H1 (cell line): ENCODE results near the gene MAPRE3. TPM values are rescaled to one million over a fixed set of nuclear protein-coding genes. Genes with fewer than 3 reads are reported as not detected.

Experiments used
- CTCF ChIA-PET: fragments of 300-600 bp; sonication (Branson Sonifier 250); formaldehyde crosslinking; loops from one replicate; lab custom pipeline; 2021; ENCODE audit not compliant: partially characterized antibody; lab: Charles Lee
- POLR2A ChIA-PET: fragments of 300-600 bp; sonication (Branson Sonifier 250); formaldehyde crosslinking; loops from one replicate; lab custom pipeline; 2021; ENCODE audit warnings: inconsistent platforms; ENCODE audit not compliant: partially characterized antibody; lab: Charles Lee
- DNase-seq, 2 experiments: peaks; one replicate each; pipeline versions ENCODE4 v3.0.0 to v3.0.0-alpha.2; 2010 to 2022; ENCODE audit warnings: low spot score in 2 of 2, low read depth in 1 of 2, mixed read lengths in 1 of 2
- FAIRE-seq: peaks from 2 replicates; lab custom pipeline; 2011; peaks lifted over from hg19 to GRCh38; lab: Jason Lieb, UNC
- H2AFZ ChIP-seq: 2 replicates; pipeline ENCODE4 v1.8.1; 2012; ENCODE audit warnings: low read length, inconsistent platforms
- H2AK5ac ChIP-seq: 2 replicates; pipeline ENCODE4 v1.6.1; 2013; ENCODE audit warnings: low read depth, low read length
- H2BK120ac ChIP-seq: replicated peaks from 2 replicates; pipeline ENCODE3; 2013; ENCODE audit warnings: low read depth, low read length, inconsistent platforms
- H2BK12ac ChIP-seq: 2 replicates; pipeline ENCODE4 v1.6.1; 2013; ENCODE audit warnings: low read depth, low read length
- H2BK15ac ChIP-seq: 2 replicates; pipeline ENCODE4 v1.6.1; 2013; ENCODE audit warnings: low read length
- H2BK20ac ChIP-seq: 2 replicates; pipeline ENCODE4 v1.6.1; 2013; ENCODE audit warnings: low read length
- H2BK5ac ChIP-seq: 2 replicates; pipeline ENCODE4 v1.6.1; 2013; ENCODE audit warnings: low read depth, low read length
- H3K14ac ChIP-seq: 2 replicates; pipeline ENCODE4 v1.6.1; 2013; ENCODE audit warnings: inconsistent platforms; ENCODE audit not compliant: insufficient read length
- H3K18ac ChIP-seq: 2 replicates; pipeline ENCODE4 v1.6.1; 2013; ENCODE audit warnings: low read length; ENCODE audit errors: extremely low read depth
- H3K23ac ChIP-seq: 2 replicates; pipeline ENCODE4 v1.6.1; 2013; ENCODE audit warnings: inconsistent platforms; ENCODE audit not compliant: insufficient read length
- H3K23me2 ChIP-seq: 2 replicates; pipeline ENCODE4 v1.6.1; 2013; ENCODE audit warnings: low read depth, low read length
- H3K27ac ChIP-seq: 2 replicates; pipeline ENCODE4 v1.6.1; 2011; ENCODE audit warnings: low read depth, low read length, inconsistent platforms
- H3K27me3 ChIP-seq, 4 experiments: replicated peaks in 1 of 4; 1 replicate in 1 of 4; 2 replicates in 3 of 4; pipeline versions ENCODE4 v1.6.1 to v1.8.1; 2011 to 2013; ENCODE audit warnings: low read length in 3 of 4, mild to moderate bottlenecking in 3 of 4, inconsistent platforms in 2 of 4, mixed read lengths in 2 of 4, moderate library complexity in 1 of 4; ENCODE audit not compliant: control insufficient read depth in 3 of 4, insufficient read depth in 3 of 4; ENCODE audit errors: extremely low read depth in 1 of 4
- H3K36me3 ChIP-seq, 4 experiments: 2 replicates each; pipeline versions ENCODE4 v1.6.1 to v1.8.1; 2011 to 2013; ENCODE audit warnings: mild to moderate bottlenecking in 4 of 4, low read length in 3 of 4, moderate library complexity in 2 of 4, control low read depth in 1 of 4, inconsistent platforms in 1 of 4; ENCODE audit not compliant: insufficient read depth in 4 of 4, control insufficient read depth in 2 of 4
- H3K4ac ChIP-seq: replicated peaks from 2 replicates; pipeline ENCODE3; 2013; ENCODE audit warnings: low read length, low read depth, mixed read lengths, inconsistent platforms; ENCODE audit not compliant: insufficient read length
- H3K4me1 ChIP-seq, 4 experiments: replicated peaks in 1 of 4; 1 replicate in 1 of 4; 2 replicates in 3 of 4; pipeline versions ENCODE4 v1.6.1 to v1.8.1; 2011 to 2013; ENCODE audit warnings: low read length in 3 of 4, inconsistent platforms in 2 of 4, mixed read lengths in 1 of 4; ENCODE audit not compliant: insufficient read depth in 4 of 4, control insufficient read depth in 3 of 4
- H3K4me2 ChIP-seq, 2 experiments: 2 replicates each; pipeline versions ENCODE4 v1.6.1 to v1.8.1; 2011 to 2013; ENCODE audit warnings: low read depth in 2 of 2, low read length in 2 of 2, control low read depth in 1 of 2, inconsistent platforms in 1 of 2, mild to moderate bottlenecking in 1 of 2; ENCODE audit not compliant: insufficient read depth in 1 of 2
- H3K4me3 ChIP-seq, 4 experiments: fragments of 200-600, 300-600 bp in 1 of 4; sonication (generic), shearing (Covaris generic), sonication (Bioruptor Twin) in 1 of 4; 2 replicates each; pipeline versions ENCODE4 v1.5.1 to v1.8.1; 2011 to 2016; ENCODE audit warnings: low read length in 4 of 4, low read depth in 3 of 4, control low read depth in 2 of 4, inconsistent platforms in 2 of 4, mild to moderate bottlenecking in 2 of 4, mixed read lengths in 1 of 4, moderate library complexity in 1 of 4; ENCODE audit not compliant: insufficient read depth in 2 of 4; ENCODE audit errors: extremely low read depth in 1 of 4
- H3K56ac ChIP-seq: replicated peaks from 2 replicates; pipeline ENCODE3; 2013; ENCODE audit warnings: low read depth, mild to moderate bottlenecking, mixed read lengths, low read length, inconsistent platforms; ENCODE audit not compliant: insufficient read length
- H3K79me1 ChIP-seq: 2 replicates; pipeline ENCODE4 v1.6.1; 2013; ENCODE audit warnings: low read depth, low read length, control low read depth
- H3K79me2 ChIP-seq, 2 experiments: 2 replicates each; pipeline versions ENCODE4 v1.6.1 to v1.8.1; 2012 to 2013; ENCODE audit warnings: low read length in 2 of 2, mild to moderate bottlenecking in 2 of 2, inconsistent platforms in 1 of 2; ENCODE audit not compliant: insufficient read depth in 2 of 2, control insufficient read depth in 1 of 2
- H3K9ac ChIP-seq, 4 experiments: replicated peaks in 1 of 4; 1 replicate in 1 of 4; 2 replicates in 3 of 4; pipeline versions ENCODE4 v1.6.1 to v1.8.1; 2011 to 2013; ENCODE audit warnings: low read depth in 3 of 4, low read length in 3 of 4, control low read depth in 2 of 4, mild to moderate bottlenecking in 2 of 4, moderate library complexity in 2 of 4, inconsistent platforms in 1 of 4; ENCODE audit errors: extremely low read depth in 1 of 4
- H3K9me3 ChIP-seq, 2 experiments: 2 replicates each; pipeline versions ENCODE4 v1.6.1 to v1.8.1; 2012 to 2013; ENCODE audit warnings: mild to moderate bottlenecking in 2 of 2, moderate library complexity in 2 of 2, control low read depth in 1 of 2, inconsistent platforms in 1 of 2, low read depth in 1 of 2, low read length in 1 of 2, mixed read lengths in 1 of 2; ENCODE audit not compliant: insufficient read depth in 2 of 2
- H4K20me1 ChIP-seq, 2 experiments: replicated peaks in 1 of 2; 2 replicates each; pipeline versions ENCODE3 to v1.8.1; 2011 to 2013; ENCODE audit warnings: inconsistent platforms in 2 of 2, low read length in 2 of 2, mild to moderate bottlenecking in 1 of 2; ENCODE audit not compliant: insufficient read depth in 2 of 2, control insufficient read depth in 1 of 2
- H4K5ac ChIP-seq: 2 replicates; pipeline ENCODE4 v1.6.1; 2013; ENCODE audit warnings: low read length, low read depth, mixed read lengths, inconsistent platforms; ENCODE audit not compliant: insufficient read length
- H4K8ac ChIP-seq: 2 replicates; pipeline ENCODE4 v1.8.0; 2013; ENCODE audit warnings: mild to moderate bottlenecking, moderate library complexity, low read length, inconsistent platforms; ENCODE audit not compliant: insufficient read depth; ENCODE audit errors: extremely low read depth
- H4K91ac ChIP-seq: replicated peaks from 2 replicates; pipeline ENCODE3; 2013; ENCODE audit warnings: low read length, mixed read lengths, inconsistent platforms; ENCODE audit not compliant: insufficient read length
- RFX5 ChIP-seq: IDR thresholded peaks from 2 replicates; pipeline ENCODE4 v1.6.1; 2011; ENCODE audit warnings: low read depth, low read length, improper control_type of control experiment, borderline replicate concordance
- RNF2 ChIP-seq: fragments of 200-900, 300-1000 bp; sonication (generic); IDR thresholded peaks from 2 replicates; pipeline ENCODE4 v1.7.1; 2016; ENCODE audit warnings: borderline replicate concordance, low read depth, mild to moderate bottlenecking, antibody characterized with exemption, low read length; ENCODE audit not compliant: poor library complexity, severe bottlenecking; ENCODE audit errors: missing control alignments
- WGBS, 2 experiments: shearing (Covaris generic) in 1 of 2; methylation state at CpG; one replicate each; pipeline versions ENCODE4 v1.1.6 to v1.1.7; 2013 to 2015; ENCODE audit warnings: low lambda C conversion rate in 2 of 2, mixed read lengths in 2 of 2, inconsistent platforms in 1 of 2, low coverage in 1 of 2, missing lambda C conversion rate in 1 of 2; ENCODE audit not compliant: insufficient replicate concordance in 2 of 2, insufficient coverage in 1 of 2, insufficient read length in 1 of 2; ENCODE audit errors: extremely low coverage in 1 of 2, missing lambda C conversion rate in 1 of 2; 5-methylcytosine and 5-hydroxymethylcytosine counted together
- polyA plus RNA-seq, 7 experiments: library from polyadenylated mRNA; depleted of rRNA in 3 of 7; stranded (reverse) in 5 of 7; unstranded in 2 of 7; fragments of >200 nt in 5 of 7; fragments of 200-250 nt in 2 of 7; gene quantifications; 1 replicate in 5 of 7; 2 replicates in 1 of 7; 4 replicates in 1 of 7; pipeline versions ENCODE4 v1.2.1 to v1.2.3, GENCODE V29; 2011 to 2013; ENCODE audit warnings: missing spikeins in 2 of 7, mixed read lengths in 2 of 7
- total RNA-seq: library from RNA; stranded (reverse); fragmentation: NEBNext Ultra II Directional; extraction: Animal tissue kit (Norgen Biotek cat#: 25700); gene quantifications from 2 replicates; pipeline ENCODE4 v1.2.1, GENCODE V29; 2021

MAPRE3 gene
- total and polyA plus RNA-seq, 2 of the 8 experiments (the other 6 are each of a cell fraction or from before 2014, with no cell fraction given) = 4.9 to 6.6 TPM

GRCh38 chr2:26959331-26959730 lies 11.1 kb upstream of the MAPRE3 start:
- peaks cover 0 to 2% (median 0%) of the 10 kb centered on the region in 4 experiments; a peak in 1 of 7 replicates for H3K4me1 ChIP-seq
- H3K79me1 ChIP-seq = no peaks in the 10 kb centered on the region
- 90% methylated on average over 2 of the region's 2 CpGs; no CpG with 5 or more reads in 1 of the 2 experiments for WGBS, 2 experiments
- H3K14ac ChIP-seq = no peak overlapping the region
- H3K23ac ChIP-seq = no peak overlapping the region
- no peak overlapping the region for H3K18ac ChIP-seq
- ChIA-PET CTCF (interaction anchor here (0.6 to 21.6 kb wide), 15 partner anchors 8 to 229 kb away, joined by 3 to 416 read pairs (median 3); no protein-coding TSS in a partner anchor), POLR2A (interaction anchor here (0.7 to 1.8 kb wide), 3 partner anchors 9 to 57 kb away, joined by 4 to 7 read pairs (median 4); partner anchors contain the start of gene MAPRE3)
- H4K20me1 ChIP-seq = no peaks in the 10 kb centered on the region
- no peak overlapping the region for H2BK15ac ChIP-seq
- H3K4me3 ChIP-seq = no peak overlapping the region
- no peak overlapping the region for H4K8ac ChIP-seq
- H3K79me2 ChIP-seq = no peaks in the 10 kb centered on the region
- H2BK5ac ChIP-seq = no peak overlapping the region
- no peak overlapping the region for H2BK12ac ChIP-seq
- no peaks in the 10 kb centered on the region for H3K23me2 ChIP-seq
- H3K36me3 ChIP-seq = no peaks in the 10 kb centered on the region
- H3K27ac ChIP-seq = no peak overlapping the region
- H4K5ac ChIP-seq = no peak overlapping the region
- no peaks in the 10 kb centered on the region for H3K9me3 ChIP-seq
- no peak overlapping the region for H3K4ac ChIP-seq
- H4K91ac ChIP-seq = no peak overlapping the region
- no peak overlapping the region for H2AFZ ChIP-seq
- H2AK5ac ChIP-seq = no peak overlapping the region
- H3K27me3 ChIP-seq = no peaks in the 10 kb centered on the region; a peak in 1 of 7 replicates
- no peak overlapping the region for H3K4me2 ChIP-seq
- DNase-seq (no peak), FAIRE-seq (no peak)
- H3K56ac ChIP-seq = no peak overlapping the region
- no peak overlapping the region for H2BK20ac ChIP-seq
- no peak overlapping the region for H2BK120ac ChIP-seq
- H3K9ac ChIP-seq = no peak overlapping the region
- TF ChIP-seq RNF2 (no peak), RFX5 (no peak)
